Left colon (tissue), 2 donors: Measurements from ENCODE around the gene AJAP1. TPM values are rescaled to one million over a fixed set of nuclear protein-coding genes. Genes with fewer than 3 reads are reported as not detected.

ENCODE experiments used
- ATAC-seq: fragments of 200-7000 bp; cut with Tn5 transposase; one replicate; pipeline ENCODE4 v1.9.1; 2020; ENCODE audit warnings: mild to moderate bottlenecking, moderate library complexity
- DNase-seq, 2 donors: peaks; one replicate each; pipeline ENCODE4 v3.0.0-alpha.2; 2020
- intact Hi-C, 2 donors: fragments of 100-400 bp; cut with DNase I in 1 of 2; cut with micrococcal nuclease in 1 of 2; formaldehyde crosslinking; loops; one replicate each; pipeline versions ENCODE4 v1.11.2 to v1.14.0; 2022; cut with DNase I, micrococcal nuclease
- total RNA-seq, 2 donors: library from RNA; stranded (reverse); fragmentation: NEBNext Ultra II Directional; extraction: Animal tissue kit (Norgen Biotek cat#: 25700); gene quantifications; one replicate each; pipeline ENCODE4 v1.2.1, GENCODE V29; 2021
- donor health status: DM: no; HTN: no; CAD: no.
- donor health status: DM: yes; HTN: yes; CAD: no.

Gene AJAP1
- total RNA-seq, 2 donors from 2014 or later, result 0.08 to 0.49 TPM

GRCh38 chr1:4750177-4750576, 95.8 kb downstream of the AJAP1 start:
- ATAC-seq, result no peak
- no peak for DNase-seq
- intact Hi-C loops, result no loop called here

GRCh38 chr1:4752059-4752458, 97.7 kb downstream of the AJAP1 start:
- intact Hi-C loops, result no loop called here
- DNase-seq (no peak), ATAC-seq (no peak)

GRCh38 chr1:4754816-4755215, 100.4 kb downstream of the AJAP1 start:
- intact Hi-C loops, result no loop called here
- DNase-seq (no peak), ATAC-seq (no peak)

- DNase-seq (no peak), ATAC-seq (no peak)
- intact Hi-C loops, result no loop called here
Measured at GRCh38 chr1:4755301-4755845, 101.0 kb downstream of the AJAP1 start.

- intact Hi-C loops, result no loop called here
- DNase-seq, result no peak
- ATAC-seq, result no peak
Measured at GRCh38 chr1:4755864-4756504, 101.6 kb downstream of the AJAP1 start.

GRCh38 chr1:4756851-4757580, 102.6 kb downstream of the AJAP1 start:
- intact Hi-C loops, result no loop called here
- no peak for DNase-seq
- ATAC-seq, result no peak

GRCh38 chr1:4759671-4760070, 105.3 kb downstream of the AJAP1 start:
- DNase-seq, result no peak
- intact Hi-C loops, result no loop called here
- no peak for ATAC-seq

GRCh38 chr1:4760088-4760487, 105.7 kb downstream of the AJAP1 start:
- ATAC-seq (no peak), DNase-seq (no peak)
- intact Hi-C loops, result no loop called here

GRCh38 chr1:4761324-4761723, 106.9 kb downstream of the AJAP1 start:
- ATAC-seq (no peak), DNase-seq (no peak)
- intact Hi-C loops, result no loop called here

- intact Hi-C loops, result no loop called here
- DNase-seq (no peak), ATAC-seq (no peak)
Measured at GRCh38 chr1:4762146-4762545, 107.7 kb downstream of the AJAP1 start.

- no peak for ATAC-seq
- intact Hi-C loops, result no loop called here
- DNase-seq, result no peak
Measured at GRCh38 chr1:4767308-4767707, 112.9 kb downstream of the AJAP1 start.

- ATAC-seq (no peak), DNase-seq (no peak)
- intact Hi-C loops, result no loop called here
Measured at GRCh38 chr1:4768553-4768952, 114.1 kb downstream of the AJAP1 start.

- ATAC-seq (no peak), DNase-seq (no peak)
- intact Hi-C loops, result no loop called here
Measured at GRCh38 chr1:4769516-4770280, 115.3 kb downstream of the AJAP1 start.

- DNase-seq (no peak), ATAC-seq (no peak)
- intact Hi-C loops, result no loop called here
Measured at GRCh38 chr1:4770713-4771112, 116.3 kb downstream of the AJAP1 start.

- intact Hi-C loops, result no loop called here
- DNase-seq (no peak), ATAC-seq (no peak)
Measured at GRCh38 chr1:4771267-4771666, 116.9 kb downstream of the AJAP1 start.

- DNase-seq (no peak), ATAC-seq (no peak)
- intact Hi-C loops, result no loop called here
Measured at GRCh38 chr1:4771721-4772120, 117.3 kb downstream of the AJAP1 start.

GRCh38 chr1:4772294-4773010, 118.0 kb downstream of the AJAP1 start:
- ATAC-seq, result no peak
- no peak for DNase-seq
- intact Hi-C loops, result no loop called here

GRCh38 chr1:4773226-4773625, 118.8 kb downstream of the AJAP1 start:
- intact Hi-C loops, result no loop called here
- no peak for DNase-seq
- ATAC-seq, result no peak

GRCh38 chr1:4775506-4775905, 121.1 kb downstream of the AJAP1 start:
- DNase-seq (no peak), ATAC-seq (no peak)
- intact Hi-C loops, result no loop called here
